Esophagus muscularis mucosa (tissue), 4 donors: Measurements from ENCODE around the gene RAB7B. TPM values are rescaled to one million over a fixed set of nuclear protein-coding genes. Genes with fewer than 3 reads are reported as not detected.

Experiments used
- DNase-seq: peaks from one replicate; pipeline ENCODE4 v3.0.0-alpha.2; 2017; ENCODE audit errors: extremely low spot score
- H3K27ac ChIP-seq, 4 donors: fragments of 200-600 bp; sonication (generic); replicated peaks in 1 of 4; 1 replicate in 3 of 4; 2 replicates in 1 of 4; pipeline ENCODE4 v1.5.1; 2016 to 2019; ENCODE audit warnings: mild to moderate bottlenecking in 1 of 4
- H3K27me3 ChIP-seq, 4 donors: fragments of 200-600 bp; sonication (generic); one replicate each; pipeline versions ENCODE4 v1.5.1 to v1.6.0; 2016 to 2019
- H3K36me3 ChIP-seq, 4 donors: fragments of 200-600 bp; sonication (generic); one replicate each; pipeline ENCODE4 v1.5.1; 2016 to 2019
- H3K4me1 ChIP-seq, 4 donors: fragments of 200-600 bp; sonication (generic); one replicate each; pipeline ENCODE4 v1.5.1; 2016 to 2019
- H3K4me3 ChIP-seq, 4 donors: fragments of 200-600 bp; sonication (generic); 1 replicate in 2 of 4; 2 replicates in 2 of 4; pipeline ENCODE4 v1.5.1; 2016 to 2019; ENCODE audit warnings: mild to moderate bottlenecking in 4 of 4, moderate library complexity in 1 of 4
- H3K9me3 ChIP-seq, 4 donors: fragments of 200-600 bp; sonication (generic); 1 replicate in 3 of 4; 2 replicates in 1 of 4; pipeline ENCODE4 v1.5.1; 2016 to 2019
- CTCF ChIP-seq, 3 experiments: fragments of 200-600 bp in 2 of 3; fragments of 450-650 bp in 1 of 3; sonication (generic) in 2 of 3; IDR thresholded peaks; one replicate each; pipeline ENCODE4 v1.5.1; 2017 to 2019; ENCODE audit warnings: antibody characterized with exemption in 3 of 3, mild to moderate bottlenecking in 2 of 3, moderate library complexity in 1 of 3
- EP300 ChIP-seq: sonication (generic); formaldehyde crosslinking; IDR thresholded peaks from one replicate; pipeline ENCODE4 v1.6.1; 2017; ENCODE audit warnings: antibody characterized with exemption
- POLR2A ChIP-seq: fragments of 450-650 bp; IDR thresholded peaks from one replicate; pipeline ENCODE4 v1.6.1; 2017; ENCODE audit warnings: antibody characterized with exemption, moderate library complexity, mild to moderate bottlenecking, low read depth
- POLR2AphosphoS5 ChIP-seq, 2 donors: sonication (generic); formaldehyde crosslinking; IDR thresholded peaks; one replicate each; pipeline ENCODE4 v1.6.1; 2017; ENCODE audit warnings: antibody characterized with exemption in 2 of 2
- WGBS: methylation state at CpG from one replicate; pipeline ENCODE4 v1.1.5; 2018; 5-methylcytosine and 5-hydroxymethylcytosine counted together
- intact Hi-C: fragments of 100-400 bp; cut with DNase I; formaldehyde crosslinking; loops from one replicate; pipeline ENCODE4 v1.15.1; 2023
- total RNA-seq, 4 donors: library from RNA; depleted of rRNA; stranded (reverse); fragments of >200 nt; gene quantifications; one replicate each; pipeline versions ENCODE4 v1.1.0 to v1.2.1, GENCODE V29; 2016

RAB7B gene
- total RNA-seq, 4 donors from 2014 or later: 0.32 to 2.5 (median 1.8) TPM

- no peaks in the 10 kb centered on the region for H3K36me3 ChIP-seq
- intact Hi-C loops: no loop called here
- whole genome bisulfite sequencing: 81% methylated on average over 11 of the region's 11 CpGs
- TF ChIP-seq CTCF (IDR thresholded peaks at IDR 0.05) (no peak), POLR2AphosphoS5 (IDR thresholded peaks at IDR 0.05) (no peak), EP300 (no peak)
- no peaks in the 10 kb centered on the region for H3K9me3 ChIP-seq
- no peaks in the 10 kb centered on the region for H3K4me1 ChIP-seq
- peaks cover 0 to 32% (median 0%) of the 10 kb centered on the region in 4 donors for H3K27me3 ChIP-seq
- H3K27ac ChIP-seq: no peak overlapping the region
- no peak for DNase-seq
- H3K4me3 ChIP-seq: no peak overlapping the region
Observed at GRCh38 chr1:205954819-205955404, 48.3 kb downstream of the RAB7B start.

- H3K4me1 ChIP-seq: no peaks in the 10 kb centered on the region
- TF ChIP-seq EP300 (no peak), POLR2AphosphoS5 (IDR thresholded peaks at IDR 0.05) (no peak), CTCF (IDR thresholded peaks at IDR 0.05) (no peak), POLR2A (no peak)
- no peaks in the 10 kb centered on the region for H3K36me3 ChIP-seq
- no peak overlapping the region for H3K4me3 ChIP-seq
- intact Hi-C loops: no loop called here
- WGBS: 100% methylated on average over 1 of the region's 1 CpG
- H3K9me3 ChIP-seq: no peaks in the 10 kb centered on the region
- H3K27ac ChIP-seq: no peak overlapping the region
- no peak for DNase-seq
- H3K27me3 ChIP-seq: peaks cover 0 to 27% (median 0%) of the 10 kb centered on the region in 4 donors
Observed at GRCh38 chr1:205951746-205952145, 51.4 kb downstream of the RAB7B start.

- Histone ChIP-seq H3K9me3 (no peaks in the 10 kb centered on the region), H3K27me3 (peaks cover 0 to 20% (median 0%) of the 10 kb centered on the region in 4 donors), H3K36me3 (no peaks in the 10 kb centered on the region), H3K4me1 (no peaks in the 10 kb centered on the region), H3K27ac (no peak overlapping the region), H3K4me3 (no peak overlapping the region)
- intact Hi-C loops: no loop called here
- TF ChIP-seq POLR2A (no peak), POLR2AphosphoS5 (IDR thresholded peaks at IDR 0.05) (no peak), EP300 (no peak), CTCF (IDR thresholded peaks at IDR 0.05) (no peak)
- no peak for DNase-seq
- 89% methylated on average over 6 of the region's 7 CpGs for WGBS
Observed at GRCh38 chr1:205950826-205951549, 52.2 kb downstream of the RAB7B start.

DNA sequence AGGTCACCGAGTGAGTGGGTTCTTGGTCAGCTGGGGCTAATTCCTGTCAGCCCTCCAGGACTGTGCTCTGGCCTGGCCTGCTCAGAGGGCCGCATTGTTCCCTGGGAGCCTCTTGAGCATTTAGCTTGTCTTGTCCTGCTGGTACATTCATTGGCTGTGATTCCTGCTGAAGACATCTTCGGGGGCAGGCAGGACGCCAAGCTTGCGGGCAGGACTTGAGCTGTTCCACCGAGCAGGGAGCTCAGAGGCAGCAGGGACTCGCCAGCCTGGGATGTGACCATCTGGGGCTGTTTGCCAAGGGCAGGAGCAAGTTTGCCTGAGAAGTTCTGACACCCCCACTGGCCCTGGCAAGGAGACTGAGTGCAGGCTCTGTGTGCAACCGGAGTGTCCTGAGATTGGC lies 52.9 kb downstream of the RAB7B start:
- H3K4me1 ChIP-seq: no peaks in the 10 kb centered on the region
- no peaks in the 10 kb centered on the region for H3K9me3 ChIP-seq
- intact Hi-C loops: no loop called here
- H3K27me3 ChIP-seq: peaks cover 0 to 14% (median 0%) of the 10 kb centered on the region in 4 donors
- no peak for DNase-seq
- H3K27ac ChIP-seq: no peak overlapping the region
- no peaks in the 10 kb centered on the region for H3K36me3 ChIP-seq
- 55% methylated on average over 4 of the region's 8 CpGs for WGBS
- H3K4me3 ChIP-seq: no peak overlapping the region
- TF ChIP-seq EP300 (no peak), POLR2AphosphoS5 (IDR thresholded peaks at IDR 0.05) (no peak), POLR2A (no peak)

DNA sequence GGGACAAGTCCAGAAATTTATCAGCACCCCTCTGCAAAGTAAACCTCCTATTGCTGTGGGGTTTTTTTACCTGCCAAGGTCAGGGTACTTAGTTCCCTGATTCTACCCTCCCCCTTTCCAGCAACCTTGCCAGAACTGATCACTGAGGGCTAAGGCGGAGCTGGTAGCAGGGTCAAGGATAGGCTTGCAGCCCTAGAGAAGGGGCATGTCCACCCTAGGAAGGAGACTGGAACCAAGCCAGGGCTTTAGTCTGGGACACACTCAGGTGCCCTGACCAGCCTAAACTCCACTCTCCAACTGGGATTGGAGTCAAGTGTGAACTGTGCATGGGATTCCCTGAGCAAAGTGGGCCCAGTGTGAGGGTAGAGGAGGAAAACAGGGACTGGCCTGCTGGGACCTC lies 53.4 kb downstream of the RAB7B start:
- Histone ChIP-seq H3K36me3 (no peaks in the 10 kb centered on the region), H3K27ac (no peak overlapping the region), H3K4me1 (no peaks in the 10 kb centered on the region), H3K27me3 (peaks cover 0 to 14% (median 0%) of the 10 kb centered on the region in 4 donors), H3K4me3 (no peak overlapping the region), H3K9me3 (no peaks in the 10 kb centered on the region)
- TF ChIP-seq POLR2A (no peak), CTCF (IDR thresholded peaks at IDR 0.05) (no peak), EP300 (no peak)
- intact Hi-C loops: no loop called here
- WGBS: 75% methylated on average over 1 of the region's 1 CpG
- no peak for DNase-seq
